Amygdala (tissue), 56 donors: Measurements from ENCODE around the gene CFAP221.

Source experiments
- DNase-seq, 56 donors: peaks; one replicate each; lab custom pipeline; 2025; lab: John Stamatoyannopoulos, UW

The CFAP221 gene

DNA sequence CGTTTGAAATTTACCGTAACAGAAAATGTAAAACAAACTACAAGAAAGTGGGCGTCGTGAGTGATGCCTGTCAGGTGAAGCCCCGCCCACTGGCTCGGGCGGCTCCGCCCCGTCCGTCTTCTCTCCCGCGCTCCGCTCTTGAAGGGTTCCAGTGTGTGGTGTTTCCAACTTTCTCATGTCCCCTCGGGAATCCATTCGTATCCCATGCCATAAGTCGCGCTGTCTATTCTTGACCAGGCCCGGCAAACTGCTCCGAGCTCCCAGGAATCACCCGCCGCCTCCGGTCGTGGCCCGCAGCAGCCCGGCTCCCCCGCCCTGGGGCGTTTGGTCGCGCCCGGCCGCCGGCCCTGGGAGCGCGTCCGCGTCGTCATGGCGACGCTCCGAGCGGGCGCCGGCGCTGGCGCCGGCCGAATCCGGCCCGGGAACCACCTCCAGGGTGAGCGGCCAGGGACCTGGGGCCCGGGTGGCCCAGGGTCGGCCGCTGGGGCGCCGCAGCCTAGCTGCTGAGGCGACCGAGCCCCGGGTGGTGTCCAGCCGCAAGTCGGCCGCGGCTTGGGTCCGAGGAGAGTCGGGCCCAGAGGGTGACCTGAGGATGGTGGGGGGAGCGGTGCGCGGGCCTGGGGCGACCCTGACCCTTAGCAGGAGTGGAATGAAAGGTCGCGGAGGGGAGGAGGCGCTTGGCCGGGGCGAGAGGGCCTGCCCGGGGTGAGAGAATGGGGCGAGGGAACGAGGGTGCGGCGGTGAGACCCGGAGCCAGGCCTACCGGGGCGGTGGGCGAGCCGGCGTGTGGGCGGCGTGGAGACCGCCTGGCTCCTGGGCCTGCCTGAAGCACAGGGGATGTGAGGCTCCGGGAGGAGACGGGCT lies at the start of gene CFAP221:
TSS of gene CFAP221 (plus strand) at position 375 of the 864 bp plus-strand sequence. CDS start 1,683 bp downstream, outside the sequence.
- peak in 50 of 56 donors; percentile 1 to 80 (median 55) for DNase-seq

- no peak for DNase-seq
Observed at GRCh38 chr2:119495948-119496347, 48.3 kb upstream of the CFAP221 start.

DNA sequence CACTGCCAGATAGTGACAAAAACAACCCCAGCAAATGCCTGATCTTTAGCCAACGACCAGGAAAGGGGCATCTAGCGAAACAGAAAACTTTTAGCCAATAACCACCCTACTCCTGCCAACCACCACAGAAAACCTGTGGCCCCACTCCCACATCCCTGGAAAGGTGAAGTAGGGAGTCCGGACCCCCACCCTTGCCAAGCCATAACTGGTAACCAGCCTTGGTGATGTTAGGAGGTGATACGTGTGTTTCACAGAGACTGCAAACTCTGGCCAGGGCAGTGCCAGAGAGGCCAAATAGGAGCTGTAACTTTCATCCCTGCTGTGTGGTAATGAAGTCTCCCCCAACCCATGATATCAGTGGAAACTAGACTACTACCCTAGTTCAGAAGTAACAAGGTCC lies 47.6 kb upstream of the CFAP221 start:
- no peak for DNase-seq

GRCh38 chr2:119508756-119509155 lies 35.5 kb upstream of the CFAP221 start:
- DNase-seq, result no peak

GRCh38 chr2:119511989-119512388 lies 32.3 kb upstream of the CFAP221 start:
- DNase-seq, result no peak

- DNase-seq, result no peak
Observed at GRCh38 chr2:119512946-119513345, 31.3 kb upstream of the CFAP221 start.

GRCh38 chr2:119513832-119514231 lies 30.4 kb upstream of the CFAP221 start:
- DNase-seq, result no peak

DNA sequence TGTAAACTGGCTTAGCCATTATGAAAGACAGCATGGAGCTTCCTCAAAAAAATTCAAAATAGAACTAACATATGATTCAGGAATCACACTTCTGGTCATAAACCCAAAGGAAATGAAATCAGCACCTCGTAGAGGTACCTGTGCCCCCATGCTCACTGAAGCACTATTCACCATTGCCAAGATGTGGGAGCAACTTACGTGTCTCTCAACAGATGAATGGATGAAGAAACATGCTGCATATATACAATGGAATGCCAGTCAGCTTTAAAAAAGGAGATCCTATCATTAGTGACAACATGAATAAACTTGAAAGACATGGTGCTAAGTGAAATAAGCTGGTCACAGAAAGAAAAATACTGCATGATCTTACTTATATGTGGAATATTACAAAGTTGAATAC lies 28.1 kb upstream of the CFAP221 start:
- DNase-seq, result no peak

DNA sequence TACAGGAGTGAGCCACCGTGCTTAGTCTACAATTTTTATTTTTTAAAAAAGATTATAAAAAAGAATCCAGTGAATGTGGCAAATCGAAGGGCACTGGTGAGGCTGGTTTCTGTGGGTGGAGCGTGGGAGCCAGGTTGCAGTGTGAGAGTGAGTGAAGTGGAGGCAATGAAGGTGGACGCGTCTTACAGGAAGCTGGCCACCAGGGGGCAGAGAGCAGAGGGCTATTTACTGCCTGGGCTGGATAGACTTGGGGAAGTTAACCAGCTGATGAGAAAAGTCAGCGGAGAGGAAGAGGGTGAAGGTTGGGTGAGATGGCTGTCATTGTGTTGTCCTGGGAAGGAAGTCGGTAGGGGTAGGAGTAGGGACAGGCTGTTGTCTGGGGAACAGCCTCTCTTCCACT lies 26.8 kb upstream of the CFAP221 start:
- DNase-seq, result peak in 6 of 56 donors; percentile 3 to 24 (median 4)

GRCh38 chr2:119518401-119519056 lies 25.7 kb upstream of the CFAP221 start:
- no peak for DNase-seq

GRCh38 chr2:119519057-119519408 lies 25.2 kb upstream of the CFAP221 start:
- DNase-seq, result no peak

GRCh38 chr2:119520696-119521432 lies 23.4 kb upstream of the CFAP221 start:
- no peak for DNase-seq

DNA sequence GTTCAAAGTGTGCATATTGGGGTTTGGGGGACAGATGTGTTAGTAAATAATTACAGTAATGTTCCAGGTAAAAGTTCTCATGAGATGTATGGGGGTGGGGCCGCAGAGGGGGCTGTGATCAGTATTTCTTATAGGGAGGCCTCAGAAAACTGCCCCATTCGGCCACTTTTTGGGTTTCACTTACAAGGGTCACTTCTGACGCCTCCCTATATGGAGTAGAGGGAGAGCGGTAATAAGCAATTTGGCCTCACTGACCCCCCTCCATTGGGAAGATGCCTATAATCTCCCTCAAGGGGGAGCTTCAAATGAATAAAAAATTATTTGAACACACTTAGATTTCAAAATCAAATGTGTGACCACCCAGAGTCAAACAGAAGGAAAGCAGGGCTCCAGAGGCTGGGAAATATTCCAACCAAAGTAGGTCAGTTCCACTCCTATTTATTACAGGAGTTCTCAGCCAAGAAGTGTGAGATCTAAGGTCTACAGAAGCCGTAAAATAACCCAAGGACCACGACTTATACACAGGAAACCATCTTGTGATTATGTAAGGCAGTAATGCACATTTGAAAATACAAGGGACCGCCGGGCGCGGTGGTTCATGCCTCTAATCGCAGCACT lies 22.7 kb upstream of the CFAP221 start:
- DNase-seq, result no peak

DNA sequence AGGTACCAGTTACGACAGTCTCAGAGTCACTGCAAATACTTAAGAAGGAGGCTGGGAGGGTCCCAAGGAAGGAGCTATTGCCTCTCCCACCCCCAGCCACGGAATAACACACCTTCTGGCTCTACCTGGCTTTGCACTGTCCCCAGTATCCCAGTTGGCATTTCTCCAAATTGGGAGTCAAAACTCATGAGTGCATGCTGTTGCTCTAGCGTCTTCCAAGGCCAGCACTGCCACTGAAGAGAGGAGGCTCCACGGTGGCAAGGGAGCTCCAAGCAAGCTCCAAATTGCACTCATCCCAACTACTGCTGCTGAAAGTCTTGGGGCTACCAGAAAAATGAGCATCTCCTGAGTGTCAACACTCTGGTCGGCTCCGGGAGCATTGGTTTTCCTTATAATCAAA lies 21.6 kb upstream of the CFAP221 start:
- no peak for DNase-seq

DNA sequence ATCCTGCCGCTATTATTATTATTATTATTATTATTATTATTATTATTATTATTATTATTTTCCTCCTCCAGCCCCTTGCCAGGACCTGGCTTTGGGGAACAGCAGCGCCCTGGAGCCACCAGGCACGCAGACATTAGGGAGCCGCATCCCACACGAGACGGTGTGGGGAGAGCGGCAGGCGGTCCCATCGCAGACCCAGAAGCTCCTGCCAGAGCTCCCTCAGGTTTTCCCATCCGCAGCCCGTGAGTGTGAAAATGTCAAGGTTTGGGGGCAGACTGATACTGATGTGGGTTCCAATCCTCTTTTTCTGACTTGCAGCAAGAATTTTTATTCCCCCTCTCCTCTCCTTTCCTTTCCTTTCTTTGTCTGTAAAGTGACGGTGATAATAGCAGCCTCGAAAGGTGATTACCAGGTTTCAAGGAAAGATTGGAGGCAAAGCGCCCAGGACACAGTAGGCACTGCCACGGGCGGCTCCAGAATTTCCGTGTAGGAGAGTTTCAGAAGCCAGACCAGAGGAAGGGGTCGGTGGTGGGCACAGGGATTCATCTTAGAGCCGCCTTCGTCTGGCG lies 20.8 kb upstream of the CFAP221 start:
- DNase-seq, result no peak

DNA sequence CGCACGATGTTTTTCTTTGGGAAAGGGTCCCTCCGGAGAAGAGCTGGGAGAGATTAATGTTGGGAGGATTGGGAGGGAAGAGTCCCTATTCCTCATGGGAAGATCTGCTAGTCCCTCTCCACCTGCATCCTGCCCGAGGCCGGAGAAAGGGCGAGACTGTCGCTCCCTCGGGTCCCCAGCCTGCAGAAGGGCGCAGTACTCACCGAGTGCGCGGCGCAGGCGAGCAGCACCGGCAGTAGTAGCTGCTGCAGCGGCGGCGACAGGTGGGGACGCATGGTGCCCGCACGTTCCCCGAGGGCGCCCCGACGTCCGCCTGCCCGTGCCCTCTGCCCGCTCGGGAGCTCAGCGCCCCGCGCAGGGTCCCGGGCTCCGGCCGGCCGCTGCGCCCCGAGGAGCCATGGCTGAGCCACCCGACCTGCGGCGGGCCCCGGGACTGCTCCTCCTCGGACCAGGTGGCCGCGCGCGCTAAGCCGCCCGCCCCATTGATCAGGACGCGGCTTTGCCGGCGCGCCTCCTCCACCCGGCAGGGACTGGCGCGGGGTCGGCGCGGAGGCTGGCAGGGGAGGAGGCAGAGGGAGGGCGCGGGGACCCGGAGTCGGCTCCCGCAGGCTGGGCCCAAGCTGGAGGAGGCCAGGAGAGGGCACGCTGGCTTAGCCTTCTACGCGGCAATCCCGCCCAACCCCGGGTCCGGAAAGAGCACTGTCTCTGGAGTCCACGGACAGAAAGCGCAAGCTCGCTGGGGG lies 20.1 kb upstream of the CFAP221 start, which contains the start of gene SCTR:
TSS of gene SCTR (minus strand) at position 532 of the 743 bp plus-strand sequence. CDS start at position 275, 257 bp downstream.
- no peak for DNase-seq

GRCh38 chr2:119525614-119526013 lies 18.6 kb upstream of the CFAP221 start:
- DNase-seq, result no peak

DNA sequence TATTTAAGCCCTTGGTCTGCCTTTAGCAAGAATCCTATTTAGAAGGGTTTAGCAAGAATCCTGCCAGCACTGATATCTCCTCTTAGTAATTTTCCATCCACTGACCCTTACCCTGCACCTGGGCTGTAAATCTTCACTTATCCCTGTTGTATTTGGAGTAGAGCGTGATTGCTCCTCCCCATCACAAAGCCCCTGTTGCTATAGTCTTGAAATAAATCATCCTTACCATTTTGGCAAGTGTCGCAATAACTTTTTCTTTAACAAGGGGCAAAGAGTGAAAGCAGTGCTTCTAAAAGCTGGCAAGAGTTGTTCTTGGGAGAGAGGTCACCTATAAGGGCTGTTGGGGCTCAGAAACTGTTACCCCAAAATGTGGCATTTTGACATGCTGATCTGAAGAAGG lies 16.2 kb upstream of the CFAP221 start:
- DNase-seq, result no peak

- no peak for DNase-seq
Observed at GRCh38 chr2:119531292-119531691, 13.0 kb upstream of the CFAP221 start.

GRCh38 chr2:119533560-119533959 lies 10.7 kb upstream of the CFAP221 start:
- no peak for DNase-seq
